WTC11 (cell line): ENCODE data around the gene SBF2. TPM values are rescaled to one million over a fixed set of nuclear protein-coding genes. Genes with fewer than 3 reads are reported as not detected.

Experiments
- ATAC-seq: fragments of 200-7000 bp; cut with Tn5 transposase; 2 replicates; pipeline ENCODE4 v1.10.0; 2021; ENCODE audit warnings: mild to moderate bottlenecking, moderate library complexity
- CTCF ChIA-PET: fragments of 300-600 bp; sonication (Branson Sonifier 250); formaldehyde crosslinking; loops from one replicate; lab custom pipeline; 2021; ENCODE audit warnings: antibody characterized with exemption; lab: Charles Lee
- POLR2A ChIA-PET: fragments of 350-600 bp; sonication (Branson Sonifier 250); formaldehyde crosslinking; loops from one replicate; lab custom pipeline; 2021; ENCODE audit warnings: antibody characterized with exemption; lab: Charles Lee
- DNase-seq: peaks from one replicate; pipeline ENCODE4 v3.0.0; 2021; ENCODE audit warnings: low spot score
- H3K27ac Mint-ChIP-seq: 2 replicates; pipeline ENCODE4 v1.8.0; 2021; ENCODE audit warnings: mixed read lengths
- H3K27me3 Mint-ChIP-seq: 2 replicates; pipeline ENCODE4 v1.8.0; 2021; ENCODE audit warnings: low read depth, mild to moderate bottlenecking, moderate library complexity, mixed read lengths
- H3K36me3 Mint-ChIP-seq: 2 replicates; pipeline ENCODE4 v1.8.0; 2021; ENCODE audit warnings: mixed read lengths
- H3K4me1 Mint-ChIP-seq: 2 replicates; pipeline ENCODE4 v1.8.0; 2022; ENCODE audit warnings: mixed read lengths
- H3K4me3 Mint-ChIP-seq: 2 replicates; pipeline ENCODE4 v1.8.0; 2021; ENCODE audit warnings: mild to moderate bottlenecking, moderate library complexity, mixed read lengths
- H3K9me3 Mint-ChIP-seq: 2 replicates; pipeline ENCODE4 v1.8.0; 2021; ENCODE audit warnings: mixed read lengths
- ELF4 ChIP-seq: sonication (generic); formaldehyde crosslinking; IDR thresholded peaks from 2 replicates; pipeline ENCODE4 v1.8.1; 2022; ENCODE audit warnings: low read depth, mild to moderate bottlenecking, moderate library complexity, missing genetic modification reagents
- EMX1 ChIP-seq: fragments of 250-450 bp; sonication (Bioruptor Pico); IDR thresholded peaks from 2 replicates; pipeline ENCODE4 v1.8.0; 2021; ENCODE audit warnings: mild to moderate bottlenecking
- ETV6 ChIP-seq: sonication (generic); formaldehyde crosslinking; IDR thresholded peaks from 2 replicates; pipeline ENCODE4 v1.8.1; 2022; ENCODE audit warnings: mild to moderate bottlenecking, missing genetic modification reagents
- FOXJ3 ChIP-seq: sonication (generic); formaldehyde crosslinking; IDR thresholded peaks from 2 replicates; pipeline ENCODE4 v1.9.0; 2021; ENCODE audit warnings: missing genetic modification reagents, mild to moderate bottlenecking, borderline replicate concordance
- GABPB1 ChIP-seq: sonication (generic); formaldehyde crosslinking; IDR thresholded peaks from 2 replicates; pipeline ENCODE4 v1.8.1; 2023; ENCODE audit warnings: mild to moderate bottlenecking, missing genetic modification reagents
- JUN ChIP-seq: sonication (generic); formaldehyde crosslinking; IDR thresholded peaks from 2 replicates; pipeline ENCODE4 v1.8.0; 2023; ENCODE audit warnings: mild to moderate bottlenecking, missing genetic modification reagents
- MAX ChIP-seq: sonication (generic); formaldehyde crosslinking; IDR thresholded peaks from 2 replicates; pipeline ENCODE4 v1.8.0; 2022; ENCODE audit warnings: mild to moderate bottlenecking, missing genetic modification reagents
- NFATC4 ChIP-seq: fragments of 250-450 bp; sonication (Bioruptor Pico); IDR thresholded peaks from 2 replicates; pipeline ENCODE4 v1.9.0; 2021; ENCODE audit warnings: mild to moderate bottlenecking
- NFYB ChIP-seq: sonication (generic); formaldehyde crosslinking; conservative IDR thresholded peaks from 2 replicates; pipeline ENCODE4 v1.8.0; 2022; ENCODE audit warnings: low read depth, missing genetic modification reagents
- PRRX2 ChIP-seq: fragments of 250-450 bp; sonication (Bioruptor Pico); IDR thresholded peaks from 2 replicates; pipeline ENCODE4 v1.8.0; 2021; ENCODE audit warnings: mild to moderate bottlenecking
- SMAD3 ChIP-seq: sonication (generic); formaldehyde crosslinking; IDR thresholded peaks from 2 replicates; pipeline ENCODE4 v1.8.0; 2022; ENCODE audit warnings: missing genetic modification reagents, mild to moderate bottlenecking, borderline replicate concordance
- TEAD4 ChIP-seq: sonication (generic); formaldehyde crosslinking; IDR thresholded peaks from 2 replicates; pipeline ENCODE4 v1.8.0; 2022; ENCODE audit warnings: mild to moderate bottlenecking, missing genetic modification reagents
- USF2 ChIP-seq: sonication (generic); formaldehyde crosslinking; IDR thresholded peaks from 2 replicates; pipeline ENCODE4 v1.8.1; 2023; ENCODE audit warnings: mild to moderate bottlenecking, missing genetic modification reagents, moderate library complexity
- ZMAT4 ChIP-seq: fragments of 250-450 bp; sonication (Bioruptor Pico); IDR thresholded peaks from 2 replicates; pipeline ENCODE4 v1.9.0; 2021; ENCODE audit warnings: mild to moderate bottlenecking
- ZNF317 ChIP-seq: sonication (generic); formaldehyde crosslinking; IDR thresholded peaks from 2 replicates; pipeline ENCODE4 v1.8.1; 2023; ENCODE audit warnings: low read depth, mild to moderate bottlenecking, moderate library complexity, missing genetic modification reagents, borderline replicate concordance
- ZNF671 ChIP-seq: fragments of 250-450 bp; sonication (Bioruptor Pico); IDR thresholded peaks from 2 replicates; pipeline ENCODE4 v1.8.0; 2021; ENCODE audit warnings: mild to moderate bottlenecking
- total RNA-seq: library from RNA; stranded (reverse); gene quantifications from 3 replicates; pipeline ENCODE4 v1.2.3, GENCODE V29; 2021
- TF ChIP-seq, protein P1 (sequence below): sonication (generic); formaldehyde crosslinking; IDR thresholded peaks from 2 replicates; pipeline ENCODE4 v1.8.1; 2023; ENCODE audit warnings: mild to moderate bottlenecking, missing genetic modification reagents, moderate library complexity
- TF ChIP-seq, protein P2 (sequence below): sonication (generic); formaldehyde crosslinking; conservative IDR thresholded peaks from 2 replicates; pipeline ENCODE4 v1.8.1; 2023; ENCODE audit warnings: mild to moderate bottlenecking, low read depth, missing genetic modification reagents, moderate library complexity
- TF ChIP-seq, protein P3 (sequence below): sonication (generic); formaldehyde crosslinking; IDR thresholded peaks from 2 replicates; pipeline ENCODE4 v1.8.0; 2022; ENCODE audit warnings: mild to moderate bottlenecking, missing genetic modification reagents
- TF ChIP-seq, protein P4 (sequence below): sonication (generic); formaldehyde crosslinking; IDR thresholded peaks from 2 replicates; pipeline ENCODE4 v1.8.1; 2023; ENCODE audit warnings: mild to moderate bottlenecking, missing genetic modification reagents, borderline replicate concordance
- TF ChIP-seq, protein P5 (sequence below): sonication (generic); formaldehyde crosslinking; IDR thresholded peaks from 2 replicates; pipeline ENCODE4 v1.8.0; 2023; ENCODE audit warnings: missing genetic modification reagents, mild to moderate bottlenecking, borderline replicate concordance

Gene SBF2
- total RNA-seq, 1 experiment from 2014 or later, result 47.6 TPM

DNA sequence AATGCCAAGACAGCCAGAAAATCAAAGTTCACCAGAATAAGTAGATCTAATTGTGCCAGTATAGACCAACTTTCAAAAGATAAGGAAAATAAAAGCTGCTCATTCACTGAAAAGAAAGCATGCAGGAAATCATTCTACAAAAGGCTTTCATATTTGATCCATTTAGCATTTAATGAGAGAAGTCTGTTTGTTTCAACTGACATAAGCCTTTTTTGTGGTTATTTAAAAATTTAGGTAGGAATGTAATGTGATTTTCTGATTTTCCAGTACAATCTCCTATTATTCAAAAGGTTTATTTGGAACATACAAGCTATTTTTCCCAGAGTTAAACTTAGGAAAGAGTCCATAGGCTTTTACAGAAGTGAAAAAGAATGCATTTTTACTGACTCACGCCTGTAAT lies 92.7 kb downstream of the SBF2 start (continued):
- TF ChIP-seq ZNF671 (CRISPR knock-in tag) (no peak), NFATC4 (CRISPR knock-in tag) (no peak), MAX (no peak), FOXJ3 (CRISPR knock-in tag) (no peak), JUN (CRISPR knock-in tag) (no peak), ZNF317 (no peak)

GRCh38 chr11:10197091-10197490 lies 96.9 kb downstream of the SBF2 start:
- Mint-ChIP-seq H3K27ac (no peak overlapping the region), H3K9me3 (peaks cover 14% of the 10 kb centered on the region), H3K4me3 (no peak overlapping the region), H3K36me3 (peaks cover 16% of the 10 kb centered on the region), H3K27me3 (no peaks in the 10 kb centered on the region), H3K4me1 (peaks cover 13% of the 10 kb centered on the region)
- CTCF ChIA-PET, result no interaction called here
- no peak for DNase-seq
- POLR2A ChIA-PET, result no interaction called here
- ATAC-seq, result no peak
- no peak for TF ChIP-seq GABPB1 (CRISPR knock-in tag)

DNA sequence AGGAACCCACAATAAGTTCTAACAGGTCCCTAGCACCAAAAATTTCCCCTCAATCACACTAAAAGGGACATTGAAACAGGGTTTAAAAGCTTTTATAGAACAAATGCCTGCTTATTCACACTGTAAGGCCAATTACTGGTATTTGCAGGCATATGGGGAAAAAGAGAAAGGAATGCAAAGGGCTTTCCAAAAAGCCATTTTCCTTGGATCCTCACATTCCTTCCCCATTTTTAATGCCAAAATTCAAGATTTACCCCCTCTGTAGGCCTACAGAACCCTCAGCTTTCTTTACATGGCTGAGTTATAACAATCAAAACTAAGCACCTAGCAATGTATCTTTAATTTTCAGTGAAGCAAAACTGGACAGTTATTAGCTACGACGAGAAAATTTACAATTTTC lies 102.0 kb downstream of the SBF2 start:
- DNase-seq, result no peak
- no peaks in the 10 kb centered on the region for H3K27me3 Mint-ChIP-seq
- CTCF ChIA-PET, result no interaction called here
- H3K27ac Mint-ChIP-seq, result peak overlapping the region; percentile 23; the same call in 1 of the 2 replicates
- H3K9me3 Mint-ChIP-seq, result no peaks in the 10 kb centered on the region
- ATAC-seq, result no peak
- POLR2A ChIA-PET, result no interaction called here
- no peak overlapping the region for H3K4me3 Mint-ChIP-seq
- H3K4me1 Mint-ChIP-seq, result peaks cover 16% of the 10 kb centered on the region
- peaks cover 5% of the 10 kb centered on the region; the same call in 1 of the 2 replicates for H3K36me3 Mint-ChIP-seq
- TF ChIP-seq NFYB (CRISPR knock-in tag), result no peak
- TF ChIP-seq EMX1 (CRISPR knock-in tag), result no peak
- TF ChIP-seq, protein P1, sequence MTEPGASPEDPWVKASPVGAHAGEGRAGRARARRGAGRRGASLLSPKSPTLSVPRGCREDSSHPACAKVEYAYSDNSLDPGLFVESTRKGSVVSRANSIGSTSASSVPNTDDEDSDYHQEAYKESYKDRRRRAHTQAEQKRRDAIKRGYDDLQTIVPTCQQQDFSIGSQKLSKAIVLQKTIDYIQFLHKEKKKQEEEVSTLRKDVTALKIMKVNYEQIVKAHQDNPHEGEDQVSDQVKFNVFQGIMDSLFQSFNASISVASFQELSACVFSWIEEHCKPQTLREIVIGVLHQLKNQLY (CRISPR knock-in tag), result no peak
- no peak for TF ChIP-seq USF2
- TF ChIP-seq, protein P2, sequence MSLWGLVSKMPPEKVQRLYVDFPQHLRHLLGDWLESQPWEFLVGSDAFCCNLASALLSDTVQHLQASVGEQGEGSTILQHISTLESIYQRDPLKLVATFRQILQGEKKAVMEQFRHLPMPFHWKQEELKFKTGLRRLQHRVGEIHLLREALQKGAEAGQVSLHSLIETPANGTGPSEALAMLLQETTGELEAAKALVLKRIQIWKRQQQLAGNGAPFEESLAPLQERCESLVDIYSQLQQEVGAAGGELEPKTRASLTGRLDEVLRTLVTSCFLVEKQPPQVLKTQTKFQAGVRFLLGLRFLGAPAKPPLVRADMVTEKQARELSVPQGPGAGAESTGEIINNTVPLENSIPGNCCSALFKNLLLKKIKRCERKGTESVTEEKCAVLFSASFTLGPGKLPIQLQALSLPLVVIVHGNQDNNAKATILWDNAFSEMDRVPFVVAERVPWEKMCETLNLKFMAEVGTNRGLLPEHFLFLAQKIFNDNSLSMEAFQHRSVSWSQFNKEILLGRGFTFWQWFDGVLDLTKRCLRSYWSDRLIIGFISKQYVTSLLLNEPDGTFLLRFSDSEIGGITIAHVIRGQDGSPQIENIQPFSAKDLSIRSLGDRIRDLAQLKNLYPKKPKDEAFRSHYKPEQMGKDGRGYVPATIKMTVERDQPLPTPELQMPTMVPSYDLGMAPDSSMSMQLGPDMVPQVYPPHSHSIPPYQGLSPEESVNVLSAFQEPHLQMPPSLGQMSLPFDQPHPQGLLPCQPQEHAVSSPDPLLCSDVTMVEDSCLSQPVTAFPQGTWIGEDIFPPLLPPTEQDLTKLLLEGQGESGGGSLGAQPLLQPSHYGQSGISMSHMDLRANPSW (CRISPR knock-in tag), result no peak
- no peak for TF ChIP-seq ZMAT4 (CRISPR knock-in tag)
- TF ChIP-seq, protein P3, sequence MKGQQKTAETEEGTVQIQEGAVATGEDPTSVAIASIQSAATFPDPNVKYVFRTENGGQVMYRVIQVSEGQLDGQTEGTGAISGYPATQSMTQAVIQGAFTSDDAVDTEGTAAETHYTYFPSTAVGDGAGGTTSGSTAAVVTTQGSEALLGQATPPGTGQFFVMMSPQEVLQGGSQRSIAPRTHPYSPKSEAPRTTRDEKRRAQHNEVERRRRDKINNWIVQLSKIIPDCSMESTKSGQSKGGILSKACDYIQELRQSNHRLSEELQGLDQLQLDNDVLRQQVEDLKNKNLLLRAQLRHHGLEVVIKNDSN (CRISPR knock-in tag), result no peak
- TF ChIP-seq PRRX2 (CRISPR knock-in tag), result no peak
- no peak for TF ChIP-seq TEAD4 (CRISPR knock-in tag)
- no peak for TF ChIP-seq SMAD3 (CRISPR knock-in tag)
- no peak for TF ChIP-seq ETV6 (CRISPR knock-in tag)
- no peak for TF ChIP-seq ELF4 (CRISPR knock-in tag)
- TF ChIP-seq, protein P4, sequence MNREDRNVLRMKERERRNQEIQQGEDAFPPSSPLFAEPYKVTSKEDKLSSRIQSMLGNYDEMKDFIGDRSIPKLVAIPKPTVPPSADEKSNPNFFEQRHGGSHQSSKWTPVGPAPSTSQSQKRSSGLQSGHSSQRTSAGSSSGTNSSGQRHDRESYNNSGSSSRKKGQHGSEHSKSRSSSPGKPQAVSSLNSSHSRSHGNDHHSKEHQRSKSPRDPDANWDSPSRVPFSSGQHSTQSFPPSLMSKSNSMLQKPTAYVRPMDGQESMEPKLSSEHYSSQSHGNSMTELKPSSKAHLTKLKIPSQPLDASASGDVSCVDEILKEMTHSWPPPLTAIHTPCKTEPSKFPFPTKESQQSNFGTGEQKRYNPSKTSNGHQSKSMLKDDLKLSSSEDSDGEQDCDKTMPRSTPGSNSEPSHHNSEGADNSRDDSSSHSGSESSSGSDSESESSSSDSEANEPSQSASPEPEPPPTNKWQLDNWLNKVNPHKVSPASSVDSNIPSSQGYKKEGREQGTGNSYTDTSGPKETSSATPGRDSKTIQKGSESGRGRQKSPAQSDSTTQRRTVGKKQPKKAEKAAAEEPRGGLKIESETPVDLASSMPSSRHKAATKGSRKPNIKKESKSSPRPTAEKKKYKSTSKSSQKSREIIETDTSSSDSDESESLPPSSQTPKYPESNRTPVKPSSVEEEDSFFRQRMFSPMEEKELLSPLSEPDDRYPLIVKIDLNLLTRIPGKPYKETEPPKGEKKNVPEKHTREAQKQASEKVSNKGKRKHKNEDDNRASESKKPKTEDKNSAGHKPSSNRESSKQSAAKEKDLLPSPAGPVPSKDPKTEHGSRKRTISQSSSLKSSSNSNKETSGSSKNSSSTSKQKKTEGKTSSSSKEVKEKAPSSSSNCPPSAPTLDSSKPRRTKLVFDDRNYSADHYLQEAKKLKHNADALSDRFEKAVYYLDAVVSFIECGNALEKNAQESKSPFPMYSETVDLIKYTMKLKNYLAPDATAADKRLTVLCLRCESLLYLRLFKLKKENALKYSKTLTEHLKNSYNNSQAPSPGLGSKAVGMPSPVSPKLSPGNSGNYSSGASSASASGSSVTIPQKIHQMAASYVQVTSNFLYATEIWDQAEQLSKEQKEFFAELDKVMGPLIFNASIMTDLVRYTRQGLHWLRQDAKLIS, result no peak
- TF ChIP-seq, protein P5, sequence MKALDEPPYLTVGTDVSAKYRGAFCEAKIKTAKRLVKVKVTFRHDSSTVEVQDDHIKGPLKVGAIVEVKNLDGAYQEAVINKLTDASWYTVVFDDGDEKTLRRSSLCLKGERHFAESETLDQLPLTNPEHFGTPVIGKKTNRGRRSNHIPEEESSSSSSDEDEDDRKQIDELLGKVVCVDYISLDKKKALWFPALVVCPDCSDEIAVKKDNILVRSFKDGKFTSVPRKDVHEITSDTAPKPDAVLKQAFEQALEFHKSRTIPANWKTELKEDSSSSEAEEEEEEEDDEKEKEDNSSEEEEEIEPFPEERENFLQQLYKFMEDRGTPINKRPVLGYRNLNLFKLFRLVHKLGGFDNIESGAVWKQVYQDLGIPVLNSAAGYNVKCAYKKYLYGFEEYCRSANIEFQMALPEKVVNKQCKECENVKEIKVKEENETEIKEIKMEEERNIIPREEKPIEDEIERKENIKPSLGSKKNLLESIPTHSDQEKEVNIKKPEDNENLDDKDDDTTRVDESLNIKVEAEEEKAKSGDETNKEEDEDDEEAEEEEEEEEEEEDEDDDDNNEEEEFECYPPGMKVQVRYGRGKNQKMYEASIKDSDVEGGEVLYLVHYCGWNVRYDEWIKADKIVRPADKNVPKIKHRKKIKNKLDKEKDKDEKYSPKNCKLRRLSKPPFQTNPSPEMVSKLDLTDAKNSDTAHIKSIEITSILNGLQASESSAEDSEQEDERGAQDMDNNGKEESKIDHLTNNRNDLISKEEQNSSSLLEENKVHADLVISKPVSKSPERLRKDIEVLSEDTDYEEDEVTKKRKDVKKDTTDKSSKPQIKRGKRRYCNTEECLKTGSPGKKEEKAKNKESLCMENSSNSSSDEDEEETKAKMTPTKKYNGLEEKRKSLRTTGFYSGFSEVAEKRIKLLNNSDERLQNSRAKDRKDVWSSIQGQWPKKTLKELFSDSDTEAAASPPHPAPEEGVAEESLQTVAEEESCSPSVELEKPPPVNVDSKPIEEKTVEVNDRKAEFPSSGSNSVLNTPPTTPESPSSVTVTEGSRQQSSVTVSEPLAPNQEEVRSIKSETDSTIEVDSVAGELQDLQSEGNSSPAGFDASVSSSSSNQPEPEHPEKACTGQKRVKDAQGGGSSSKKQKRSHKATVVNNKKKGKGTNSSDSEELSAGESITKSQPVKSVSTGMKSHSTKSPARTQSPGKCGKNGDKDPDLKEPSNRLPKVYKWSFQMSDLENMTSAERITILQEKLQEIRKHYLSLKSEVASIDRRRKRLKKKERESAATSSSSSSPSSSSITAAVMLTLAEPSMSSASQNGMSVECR, result no peak
